ENCODE measurements around the gene ADIG.

Gene ADIG

DNA sequence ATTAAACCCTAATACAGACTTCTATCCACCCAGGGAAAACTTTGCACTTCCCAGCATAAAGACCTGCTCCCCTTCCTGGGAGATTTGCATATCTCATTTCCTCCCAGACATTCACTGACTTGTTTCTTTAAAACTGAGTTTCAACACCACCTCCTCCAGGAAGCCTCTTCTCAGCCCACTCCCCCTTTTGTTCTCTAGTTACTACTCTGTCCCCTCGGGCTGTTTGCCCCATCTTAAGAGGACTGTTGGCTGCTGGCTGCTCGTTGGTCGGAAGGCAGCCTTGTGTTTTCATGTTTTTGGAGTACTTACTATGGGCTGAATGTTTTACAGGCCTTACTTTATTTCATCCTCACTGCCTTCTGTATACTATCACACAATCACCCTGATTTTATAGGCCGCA, 27.2 kb downstream of the ADIG start:
- Histone ChIP-seq H3K4me3 (ENCODE audit: low read length) (no peak overlapping the region), H3K4me1 (ENCODE audit: insufficient read depth, low read length) (peaks cover 10% of the 10 kb centered on the region), H3K36me3 (ENCODE audit: insufficient read depth, low read depth, low read length) (no peaks in the 10 kb centered on the region), H3K9me3 (ENCODE audit: insufficient read depth, low read depth, low read length) (no peaks in the 10 kb centered on the region), H3K27me3 (ENCODE audit: insufficient read depth, low read length) (no peaks in the 10 kb centered on the region), H3K9ac (ENCODE audit: low read depth, low read length) (no peak overlapping the region), H3K27ac (ENCODE audit: low read length) (no peak overlapping the region)

DNA sequence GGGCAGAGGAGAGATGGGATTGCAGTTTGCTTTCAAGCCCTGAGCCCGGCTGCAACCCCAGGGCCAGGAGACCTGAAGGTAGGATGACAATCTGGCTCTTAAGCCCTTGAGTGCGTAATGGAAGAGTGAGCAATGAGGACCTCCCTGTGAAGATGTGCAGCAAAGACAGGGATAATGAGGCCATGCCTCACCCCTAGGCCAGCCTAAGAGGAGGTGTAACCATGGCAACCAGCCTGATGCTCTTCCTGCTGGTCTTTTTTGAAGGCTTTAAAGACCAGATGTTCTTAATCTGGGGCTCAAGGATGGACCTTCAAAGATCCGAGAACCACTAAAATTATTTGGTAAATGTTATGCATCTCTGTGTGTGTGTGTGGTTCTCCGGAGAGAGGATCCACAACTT, 28.8 kb downstream of the ADIG start:
- H3K9me3 ChIP-seq (ENCODE audit: insufficient read depth, low read depth, low read length), result no peaks in the 10 kb centered on the region
- H3K27me3 ChIP-seq (ENCODE audit: insufficient read depth, low read length), result no peaks in the 10 kb centered on the region
- no peak overlapping the region for H3K4me3 ChIP-seq (ENCODE audit: low read length)
- H3K9ac ChIP-seq (ENCODE audit: low read depth, low read length), result no peak overlapping the region
- no peaks in the 10 kb centered on the region for H3K36me3 ChIP-seq (ENCODE audit: insufficient read depth, low read depth, low read length)
- H3K4me1 ChIP-seq (ENCODE audit: insufficient read depth, low read length), result peaks cover 8% of the 10 kb centered on the region
- H3K27ac ChIP-seq (ENCODE audit: low read length), result no peak overlapping the region

DNA sequence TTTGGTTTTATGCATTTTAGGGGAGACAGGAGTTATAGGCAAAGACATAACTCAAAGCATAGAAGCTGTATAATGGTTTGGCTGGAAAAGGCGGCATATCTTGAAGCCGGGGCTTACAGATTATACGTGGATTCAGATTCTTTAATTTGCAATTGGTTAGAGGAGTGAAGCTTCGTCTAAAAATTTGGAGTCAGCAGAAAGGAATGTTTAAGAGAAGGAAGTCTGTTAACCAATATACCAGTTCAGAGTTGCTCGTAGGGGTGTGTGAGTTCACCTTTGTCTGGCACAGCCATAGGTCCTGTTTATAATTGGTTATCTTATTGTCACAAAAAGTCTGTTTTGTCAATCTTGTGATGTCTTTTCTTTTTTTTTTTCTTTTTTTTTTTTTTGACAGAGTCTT, 29.5 kb downstream of the ADIG start:
- H3K27ac ChIP-seq (ENCODE audit: low read length), result no peak overlapping the region

DNA sequence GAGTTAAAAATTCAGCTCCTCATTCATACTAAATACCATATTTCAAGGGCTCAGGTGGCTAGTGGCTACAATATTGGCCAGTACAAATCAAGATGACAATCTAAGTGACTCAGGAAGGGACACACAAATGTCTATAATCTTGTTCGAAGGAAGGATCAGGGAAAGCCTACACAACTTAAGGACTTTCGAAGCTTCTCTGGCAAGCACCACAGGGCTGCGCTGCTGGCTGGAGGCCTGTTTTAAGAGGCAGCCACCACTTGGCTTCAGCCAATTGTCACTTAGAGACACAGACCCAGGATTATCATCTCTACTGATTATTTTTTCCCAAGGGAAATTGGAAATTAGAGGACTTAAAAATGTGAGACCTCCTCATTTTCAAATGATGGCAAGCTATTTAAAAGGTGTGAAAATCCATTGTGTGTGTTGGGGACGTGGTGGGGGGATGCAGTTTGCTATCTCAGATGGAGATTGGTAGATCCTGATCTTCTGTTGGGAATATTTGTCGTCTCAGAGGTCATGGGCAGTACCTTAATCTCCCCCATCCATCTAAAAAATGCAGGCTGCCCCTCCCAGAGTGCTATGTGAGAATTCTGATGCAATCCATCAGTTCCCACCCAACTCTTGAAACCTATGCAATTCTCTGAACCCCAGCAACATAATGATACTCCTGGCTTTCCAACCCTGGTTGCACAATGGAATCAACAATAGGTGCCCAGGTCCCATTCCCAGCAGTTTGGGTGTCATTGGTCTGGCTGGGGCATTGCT, 31.9 kb downstream of the ADIG start:
- H3K4me1 ChIP-seq (ENCODE audit: insufficient read depth, low read length), result peaks cover 4% of the 10 kb centered on the region
- H3K9ac ChIP-seq (ENCODE audit: low read depth, low read length), result no peak overlapping the region
- no peaks in the 10 kb centered on the region for H3K9me3 ChIP-seq (ENCODE audit: insufficient read depth, low read depth, low read length)
- no peaks in the 10 kb centered on the region for H3K27me3 ChIP-seq (ENCODE audit: insufficient read depth, low read length)
- no peaks in the 10 kb centered on the region for H3K36me3 ChIP-seq (ENCODE audit: insufficient read depth, low read depth, low read length)
- no peak overlapping the region for H3K4me3 ChIP-seq (ENCODE audit: low read length)
- no peak overlapping the region for H3K27ac ChIP-seq (ENCODE audit: low read length)

More for the DNA sequence above, 29.5 kb downstream of the ADIG start:
- Histone ChIP-seq H3K9ac (ENCODE audit: low read depth, low read length) (no peak overlapping the region), H3K9me3 (ENCODE audit: insufficient read depth, low read depth, low read length) (no peaks in the 10 kb centered on the region), H3K4me1 (ENCODE audit: insufficient read depth, low read length) (peaks cover 4% of the 10 kb centered on the region), H3K36me3 (ENCODE audit: insufficient read depth, low read depth, low read length) (no peaks in the 10 kb centered on the region), H3K4me3 (ENCODE audit: low read length) (no peak overlapping the region), H3K27me3 (ENCODE audit: insufficient read depth, low read length) (no peaks in the 10 kb centered on the region)

DNA sequence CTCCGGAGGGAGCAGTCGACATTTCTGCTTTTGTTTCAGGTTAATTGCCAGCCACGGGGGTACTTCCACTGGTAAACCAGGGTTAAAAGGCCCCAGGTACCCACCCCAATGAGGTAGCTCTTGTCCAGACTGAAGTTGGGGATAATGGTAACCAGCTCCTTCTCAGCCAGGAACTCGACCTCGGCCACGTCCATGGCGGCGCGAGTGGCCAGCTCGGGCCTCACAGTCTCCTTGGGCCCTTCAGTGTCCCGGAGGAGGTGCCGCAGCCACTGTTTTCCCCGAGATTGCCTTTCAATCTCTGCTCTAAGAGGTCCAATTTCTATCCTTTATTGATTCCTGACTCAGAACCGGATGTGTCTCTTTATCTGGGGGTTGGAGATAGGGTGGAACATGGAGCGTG, 34.3 kb downstream of the ADIG start:
- no peaks in the 10 kb centered on the region for H3K9me3 ChIP-seq (ENCODE audit: insufficient read depth, low read depth, low read length)
- H3K4me3 ChIP-seq (ENCODE audit: low read length), result no peak overlapping the region
- H3K4me1 ChIP-seq (ENCODE audit: insufficient read depth, low read length), result peaks cover 1% of the 10 kb centered on the region
- no peaks in the 10 kb centered on the region for H3K36me3 ChIP-seq (ENCODE audit: insufficient read depth, low read depth, low read length)
- H3K9ac ChIP-seq (ENCODE audit: low read depth, low read length), result no peak overlapping the region
- no peaks in the 10 kb centered on the region for H3K27me3 ChIP-seq (ENCODE audit: insufficient read depth, low read length)
- H3K27ac ChIP-seq (ENCODE audit: low read length), result no peak overlapping the region

DNA sequence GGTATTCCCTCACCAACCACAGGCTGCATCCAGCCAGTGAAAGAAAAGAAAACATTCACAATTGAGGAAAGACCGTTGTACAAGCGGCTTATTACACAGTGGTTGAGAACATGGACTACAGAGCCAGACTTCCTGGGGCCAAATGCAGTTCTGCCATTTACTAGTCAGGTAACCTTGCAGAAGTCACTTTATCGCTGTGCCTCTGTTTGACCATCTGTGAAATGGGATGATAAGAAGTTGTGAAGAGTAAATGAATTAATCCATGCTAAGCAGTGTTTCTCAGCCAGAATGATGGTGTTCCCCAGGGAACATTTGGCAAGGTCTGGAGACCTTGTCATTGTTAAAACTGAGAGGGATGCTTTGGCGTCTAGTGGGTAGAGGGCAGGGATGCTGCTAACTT, 35.5 kb downstream of the ADIG start:
- Histone ChIP-seq H3K4me1 (ENCODE audit: insufficient read depth, low read length) (peaks cover 7% of the 10 kb centered on the region; the same call in 1 of the 2 replicates), H3K36me3 (ENCODE audit: insufficient read depth, low read depth, low read length) (no peaks in the 10 kb centered on the region), H3K4me3 (ENCODE audit: low read length) (no peak overlapping the region), H3K27me3 (ENCODE audit: insufficient read depth, low read length) (no peaks in the 10 kb centered on the region), H3K9me3 (ENCODE audit: insufficient read depth, low read depth, low read length) (no peaks in the 10 kb centered on the region), H3K9ac (ENCODE audit: low read depth, low read length) (no peak overlapping the region), H3K27ac (ENCODE audit: low read length) (no peak overlapping the region)

- Histone ChIP-seq H3K4me1 (ENCODE audit: insufficient read depth, low read length) (peaks cover 7% of the 10 kb centered on the region; the same call in 1 of the 2 replicates), H3K9me3 (ENCODE audit: insufficient read depth, low read depth, low read length) (no peaks in the 10 kb centered on the region), H3K27me3 (ENCODE audit: insufficient read depth, low read length) (no peaks in the 10 kb centered on the region), H3K4me3 (ENCODE audit: low read length) (no peak overlapping the region), H3K27ac (ENCODE audit: low read length) (no peak overlapping the region), H3K36me3 (ENCODE audit: insufficient read depth, low read depth, low read length) (no peaks in the 10 kb centered on the region), H3K9ac (ENCODE audit: low read depth, low read length) (no peak overlapping the region)
Measured at GRCh38 chr20:38617011-38617829, 36.2 kb downstream of the ADIG start.

GRCh38 chr20:38617830-38618196, 36.8 kb downstream of the ADIG start:
- no peaks in the 10 kb centered on the region for H3K27me3 ChIP-seq (ENCODE audit: insufficient read depth, low read length)
- H3K4me1 ChIP-seq (ENCODE audit: insufficient read depth, low read length), result peaks cover 7% of the 10 kb centered on the region; the same call in 1 of the 2 replicates
- H3K9ac ChIP-seq (ENCODE audit: low read depth, low read length), result no peak overlapping the region
- no peaks in the 10 kb centered on the region for H3K9me3 ChIP-seq (ENCODE audit: insufficient read depth, low read depth, low read length)
- no peaks in the 10 kb centered on the region for H3K36me3 ChIP-seq (ENCODE audit: insufficient read depth, low read depth, low read length)
- H3K27ac ChIP-seq (ENCODE audit: low read length), result no peak overlapping the region
- no peak overlapping the region for H3K4me3 ChIP-seq (ENCODE audit: low read length)

DNA sequence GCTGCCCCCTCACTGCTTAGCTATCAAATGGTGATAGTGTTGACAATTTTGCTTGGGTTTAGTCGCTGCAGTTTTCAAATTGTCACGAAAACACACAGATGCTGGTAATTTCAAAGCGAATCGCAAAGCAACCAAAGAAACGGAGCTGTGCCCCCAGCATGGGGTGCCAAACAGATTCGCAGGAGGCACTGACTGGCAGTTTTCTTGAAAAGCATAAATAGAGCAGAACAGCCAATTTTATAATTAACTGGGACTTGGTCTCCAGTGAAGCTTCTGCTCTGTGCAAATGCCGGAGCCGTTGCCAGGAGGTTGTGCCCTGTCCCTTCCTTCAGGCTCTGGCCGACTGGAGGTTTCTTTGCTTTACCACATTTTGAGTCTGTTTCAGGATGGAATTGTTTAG, 39.4 kb downstream of the ADIG start:
- Histone ChIP-seq H3K9ac (ENCODE audit: low read depth, low read length) (no peak overlapping the region), H3K4me1 (ENCODE audit: insufficient read depth, low read length) (peaks cover 7% of the 10 kb centered on the region; the same call in 1 of the 2 replicates), H3K4me3 (ENCODE audit: low read length) (no peak overlapping the region), H3K27me3 (ENCODE audit: insufficient read depth, low read length) (no peaks in the 10 kb centered on the region), H3K36me3 (ENCODE audit: insufficient read depth, low read depth, low read length) (no peaks in the 10 kb centered on the region), H3K9me3 (ENCODE audit: insufficient read depth, low read depth, low read length) (no peaks in the 10 kb centered on the region), H3K27ac (ENCODE audit: low read length) (no peak overlapping the region)

GRCh38 chr20:38623061-38623460, 42.1 kb downstream of the ADIG start:
- no peak overlapping the region for H3K9ac ChIP-seq (ENCODE audit: low read depth, low read length)
- no peaks in the 10 kb centered on the region for H3K9me3 ChIP-seq (ENCODE audit: insufficient read depth, low read depth, low read length)
- H3K27ac ChIP-seq (ENCODE audit: low read length), result no peak overlapping the region
- no peaks in the 10 kb centered on the region for H3K36me3 ChIP-seq (ENCODE audit: insufficient read depth, low read depth, low read length)
- no peaks in the 10 kb centered on the region for H3K27me3 ChIP-seq (ENCODE audit: insufficient read depth, low read length)
- H3K4me1 ChIP-seq (ENCODE audit: insufficient read depth, low read length), result peaks cover 7% of the 10 kb centered on the region; the same call in 1 of the 2 replicates
- no peak overlapping the region for H3K4me3 ChIP-seq (ENCODE audit: low read length)

DNA sequence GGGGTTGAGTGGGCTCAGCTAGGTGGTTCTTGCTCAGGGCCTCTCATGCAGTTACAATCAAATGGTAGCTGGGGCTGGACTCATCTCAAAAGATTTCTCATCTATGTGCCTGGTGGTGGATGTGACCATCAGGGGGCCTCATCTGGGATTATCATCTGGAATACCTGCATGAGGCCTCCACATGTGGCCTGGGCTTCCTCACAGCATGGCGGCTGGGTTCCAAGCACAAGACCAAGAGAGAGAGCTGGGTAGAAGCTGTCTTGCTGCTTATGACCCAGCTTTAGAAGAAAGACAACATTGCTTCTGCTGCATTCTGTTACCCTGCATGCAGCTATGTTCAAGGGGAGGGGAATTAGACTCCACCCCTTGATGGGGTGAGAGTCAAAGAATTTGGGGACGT, 43.1 kb downstream of the ADIG start:
- no peak overlapping the region for H3K9ac ChIP-seq (ENCODE audit: low read depth, low read length)
- H3K36me3 ChIP-seq (ENCODE audit: insufficient read depth, low read depth, low read length), result no peaks in the 10 kb centered on the region
- H3K4me3 ChIP-seq (ENCODE audit: low read length), result no peak overlapping the region
- H3K27ac ChIP-seq (ENCODE audit: low read length), result no peak overlapping the region
- no peaks in the 10 kb centered on the region for H3K27me3 ChIP-seq (ENCODE audit: insufficient read depth, low read length)
- no peaks in the 10 kb centered on the region for H3K9me3 ChIP-seq (ENCODE audit: insufficient read depth, low read depth, low read length)
- H3K4me1 ChIP-seq (ENCODE audit: insufficient read depth, low read length), result peaks cover 8% of the 10 kb centered on the region; the same call in 1 of the 2 replicates

- Histone ChIP-seq H3K27ac (ENCODE audit: low read length) (no peak overlapping the region), H3K9me3 (ENCODE audit: insufficient read depth, low read depth, low read length) (no peaks in the 10 kb centered on the region), H3K4me3 (ENCODE audit: low read length) (no peak overlapping the region), H3K27me3 (ENCODE audit: insufficient read depth, low read length) (no peaks in the 10 kb centered on the region), H3K4me1 (ENCODE audit: insufficient read depth, low read length) (peaks cover 3% of the 10 kb centered on the region; the same call in 1 of the 2 replicates), H3K36me3 (ENCODE audit: insufficient read depth, low read depth, low read length) (no peaks in the 10 kb centered on the region), H3K9ac (ENCODE audit: low read depth, low read length) (no peak overlapping the region)
Measured at GRCh38 chr20:38625896-38626295, 44.9 kb downstream of the ADIG start.
